HepG2 (cell line): ENCODE data around the gene KLHL11. TPM values are rescaled to one million over a fixed set of nuclear protein-coding genes. Genes with fewer than 3 reads are reported as not detected.

Source experiments
- ATAC-seq: fragments of 200-7000 bp; cut with Tn5 transposase; 3 replicates; pipeline ENCODE4 v1.9.1; 2020; ENCODE audit warnings: mild to moderate bottlenecking, moderate library complexity
- BruUV-seq: library from RNA; stranded (reverse); fragments of 400-500 nt; replicated peaks from 2 replicates; lab custom pipeline; 2021; lab: Mats Ljungman, UMichigan
- CTCF ChIA-PET: fragments of 300-600 bp; formaldehyde crosslinking; extraction: SDS; loops from one replicate; lab custom pipeline; 2021; ENCODE audit warnings: low total read pairs, inconsistent platforms, low intra/inter-chr PET ratio; lab: Yijun Ruan, JAX
- POLR2A ChIA-PET: fragments of 350-600 bp; sonication (Branson Sonifier 250); formaldehyde crosslinking; loops from one replicate; lab custom pipeline; 2020; ENCODE audit warnings: antibody characterized with exemption, inconsistent platforms; lab: Yijun Ruan, JAX
- DNase-seq: peaks from one replicate; pipeline ENCODE4 v3.0.0-alpha.2; 2015; ENCODE audit warnings: low spot score
- FAIRE-seq: peaks from 3 replicates; lab custom pipeline; 2011; peaks lifted over from hg19 to GRCh38; lab: Jason Lieb, UNC
- H2AFZ ChIP-seq: one replicate; pipeline ENCODE4 v1.6.1; 2011; ENCODE audit warnings: low read length, inconsistent platforms
- H3K27ac ChIP-seq: fragments of 300-600 bp; 3 replicates; pipeline ENCODE4 v1.8.0; 2011; ENCODE audit warnings: mixed run types, mild to moderate bottlenecking, mixed read lengths, low read length, inconsistent platforms; ENCODE audit not compliant: insufficient read depth; ENCODE audit errors: extremely low read length
- H3K27me3 ChIP-seq, 2 experiments: fragments of 200-600 bp in 1 of 2; 2 replicates in 1 of 2; 3 replicates in 1 of 2; pipeline versions ENCODE4 v1.6.0 to v1.8.0; 2011; ENCODE audit warnings: low read length in 2 of 2, mild to moderate bottlenecking in 2 of 2, moderate library complexity in 2 of 2, inconsistent platforms in 1 of 2; ENCODE audit not compliant: insufficient read depth in 2 of 2, control insufficient read depth in 1 of 2
- H3K36me3 ChIP-seq, 2 experiments: fragments of 200-600 bp in 1 of 2; replicated peaks in 1 of 2; 2 replicates in 1 of 2; 3 replicates in 1 of 2; pipeline versions ENCODE4 v1.5.1 to v1.8.0; 2011; ENCODE audit warnings: low read length in 2 of 2, inconsistent platforms in 1 of 2; ENCODE audit not compliant: insufficient read depth in 2 of 2, control insufficient read depth in 1 of 2
- H3K4me1 ChIP-seq: 2 replicates; pipeline ENCODE4 v1.5.1; 2012; ENCODE audit warnings: low read length, inconsistent platforms; ENCODE audit not compliant: insufficient read depth
- H3K4me2 ChIP-seq: 2 replicates; pipeline ENCODE4 v1.6.0; 2011; ENCODE audit warnings: low read depth, low read length, inconsistent platforms
- H3K4me3 ChIP-seq, 3 experiments: fragments of 200-600 bp in 1 of 3; sonication (generic), shearing (Covaris generic) in 1 of 3; replicated peaks in 1 of 3; 2 replicates each; pipeline ENCODE4 v1.5.1; 2011 to 2016; ENCODE audit warnings: low read length in 3 of 3, inconsistent platforms in 2 of 3, low read depth in 2 of 3, mild to moderate bottlenecking in 2 of 3, control low read depth in 1 of 3, mixed read lengths in 1 of 3; ENCODE audit not compliant: insufficient read depth in 1 of 3
- H3K79me2 ChIP-seq: one replicate; pipeline ENCODE4 v1.6.1; 2011; ENCODE audit warnings: low read length, inconsistent platforms; ENCODE audit not compliant: insufficient read depth
- H3K9ac ChIP-seq: 2 replicates; pipeline ENCODE4 v1.6.0; 2011; ENCODE audit warnings: mild to moderate bottlenecking, low read depth, low read length, inconsistent platforms; ENCODE audit not compliant: insufficient read depth
- H3K9me3 ChIP-seq: 2 replicates; pipeline ENCODE4 v1.5.1; 2012; ENCODE audit warnings: mild to moderate bottlenecking, low read length
- H4K20me1 ChIP-seq: 2 replicates; pipeline ENCODE4 v1.6.0; 2011; ENCODE audit warnings: inconsistent platforms, mild to moderate bottlenecking, low read length, moderate library complexity; ENCODE audit not compliant: insufficient read depth
- FIP1L1 ChIP-seq: fragments of 200-400 bp; formaldehyde crosslinking; IDR thresholded peaks from 2 replicates; pipeline ENCODE4 v1.6.1; 2018; ENCODE audit warnings: low read depth, mild to moderate bottlenecking, low read length, moderate library complexity, borderline replicate concordance; ENCODE audit not compliant: insufficient read depth
- GTF2F1 ChIP-seq: fragments of 150-350 bp; IDR thresholded peaks from 2 replicates; pipeline ENCODE4 v1.6.1; 2014; ENCODE audit warnings: low read length
- HMG20B ChIP-seq: conservative IDR thresholded peaks from 2 replicates; pipeline ENCODE4 v1.6.1; 2016; ENCODE audit warnings: missing genetic modification reagents, missing compliant biosample characterization
- HNRNPH1 ChIP-seq: fragments of 200-400 bp; formaldehyde crosslinking; optimal IDR thresholded peaks from 2 replicates; pipeline ENCODE3; 2017; ENCODE audit warnings: mild to moderate bottlenecking, low read depth, low read length
- PHF8 ChIP-seq: sonication (generic); formaldehyde crosslinking; IDR thresholded peaks from 2 replicates; pipeline ENCODE4 v1.5.0; 2020; ENCODE audit warnings: missing genetic modification reagents
- RARA ChIP-seq: IDR thresholded peaks from 2 replicates; pipeline ENCODE4 v1.6.1; 2016; ENCODE audit warnings: missing genetic modification reagents, missing compliant biosample characterization
- RARG ChIP-seq: sonication (generic); formaldehyde crosslinking; IDR thresholded peaks from 2 replicates; pipeline ENCODE4 v1.4.0; 2020; ENCODE audit warnings: low read depth, mild to moderate bottlenecking, missing genetic modification reagents
- SMAD9 ChIP-seq: sonication (generic); formaldehyde crosslinking; IDR thresholded peaks from 2 replicates; pipeline ENCODE4 v1.5.1; 2020; ENCODE audit warnings: mild to moderate bottlenecking, missing genetic modification reagents
- ZBTB7B ChIP-seq: sonication (generic); formaldehyde crosslinking; IDR thresholded peaks from 2 replicates; pipeline ENCODE4 v1.4.0; 2020; ENCODE audit warnings: missing genetic modification reagents
- ZNF138 ChIP-seq: sonication (generic); formaldehyde crosslinking; IDR thresholded peaks from 2 replicates; pipeline ENCODE4 v1.5.0; 2020; ENCODE audit warnings: mild to moderate bottlenecking, low read depth, missing genetic modification reagents
- ZNF629 ChIP-seq: sonication (generic); formaldehyde crosslinking; conservative IDR thresholded peaks from 2 replicates; pipeline ENCODE4 v1.5.0; 2020; ENCODE audit warnings: missing genetic modification reagents
- ZNF83 ChIP-seq: sonication (generic); formaldehyde crosslinking; IDR thresholded peaks from 2 replicates; pipeline ENCODE4 v1.4.0; 2020; ENCODE audit warnings: missing genetic modification reagents, mild to moderate bottlenecking, borderline replicate concordance
- WGBS: methylation state at CpG from one replicate; pipeline ENCODE4 v1.1.6; 2017; ENCODE audit warnings: low lambda C conversion rate; 5-methylcytosine and 5-hydroxymethylcytosine counted together
- in situ Hi-C: cut with HindIII; loops from 2 replicates; pipeline ENCODE4 v1.10.0; 2017; ENCODE audit warnings: low pct_unique_long_range_greater_than_20kb; ENCODE audit not compliant: extremely low pct_ligation_motif_present
- intact Hi-C: fragments of 100-400 bp; cut with micrococcal nuclease; formaldehyde crosslinking; loops from one replicate; pipeline ENCODE4 v1.10.0; 2022; ENCODE audit not compliant: unreplicated experiment
- polyA plus RNA-seq, 8 experiments: library from polyadenylated mRNA; depleted of rRNA in 3 of 8; stranded (reverse) in 7 of 8; unstranded in 1 of 8; fragments of >200 nt; fragmentation: Illumina TruSeq in 4 of 8; extraction: Trizol in 4 of 8; gene quantifications; 2 replicates each; pipeline versions ENCODE4 v1.2.1 to v1.2.3, GENCODE V29; 2011 to 2016; ENCODE audit warnings: low read depth in 4 of 8, missing spikeins in 1 of 8, mixed read lengths in 1 of 8; ENCODE audit not compliant: insufficient read depth in 1 of 8
- total RNA-seq, 5 experiments: library from RNA; depleted of rRNA; stranded (reverse); fragments of >200 nt; fragmentation: Illumina TruSeq; extraction: Trizol; gene quantifications; 2 replicates each; pipeline ENCODE4 v1.2.3, GENCODE V29; 2016; ENCODE audit warnings: low read depth in 1 of 5
- TF ChIP-seq, protein P1 (sequence below): sonication (generic); formaldehyde crosslinking; IDR thresholded peaks from 2 replicates; pipeline ENCODE4 v1.5.0; 2020; ENCODE audit warnings: missing genetic modification reagents
- TF ChIP-seq, protein P2 (sequence below): sonication (generic); formaldehyde crosslinking; conservative IDR thresholded peaks from 2 replicates; pipeline ENCODE4 v1.4.0; 2020; ENCODE audit warnings: missing genetic modification reagents
- TF ChIP-seq, protein P3 (sequence below): sonication (generic); formaldehyde crosslinking; IDR thresholded peaks from 2 replicates; pipeline ENCODE4 v1.4.0; 2020; ENCODE audit warnings: missing genetic modification reagents, mild to moderate bottlenecking, borderline replicate concordance

KLHL11 gene
- total and polyA plus RNA-seq, 2 of the 13 experiments (the other 11 are each of a cell fraction or from before 2014, with no cell fraction given): 7.7 to 27.5 TPM

DNA sequence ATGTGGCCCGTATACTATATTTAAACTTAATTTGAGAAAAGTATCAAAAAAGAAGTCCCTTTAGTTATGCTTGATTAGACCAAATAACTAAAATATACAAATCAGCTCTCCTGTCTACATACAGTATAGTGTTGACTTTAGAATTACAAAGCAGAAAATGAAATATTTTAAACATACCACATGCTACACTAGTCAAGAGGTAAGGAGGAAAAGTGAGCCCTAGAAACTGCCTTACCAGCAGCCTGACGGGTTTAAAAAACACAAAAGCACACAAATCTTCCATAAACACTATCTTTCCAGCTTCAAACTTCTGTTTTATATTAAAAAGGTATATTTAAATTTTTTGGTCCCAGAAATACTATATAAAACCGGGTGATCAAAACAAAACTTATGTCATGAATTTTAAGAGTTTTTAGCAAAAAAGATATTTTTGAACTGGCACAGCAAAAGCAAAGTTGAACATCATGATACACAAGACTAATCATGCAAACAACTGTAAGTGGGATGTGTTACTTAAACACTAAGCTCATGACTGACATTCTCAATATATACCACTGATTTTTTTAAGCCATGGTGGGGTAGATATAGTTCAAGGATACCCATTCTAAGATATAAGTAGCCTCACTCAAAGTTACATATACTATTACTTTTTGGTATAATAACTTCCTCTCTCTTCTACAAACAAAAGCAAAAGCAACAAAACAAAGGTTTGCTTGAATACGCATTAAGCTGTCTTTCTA lies 15.8 kb downstream of the KLHL11 start:
- peaks cover 15 to 38% of the 10 kb centered on the region in 2 experiments for H3K36me3 ChIP-seq
- H3K9me3 ChIP-seq: no peaks in the 10 kb centered on the region
- H3K27me3 ChIP-seq: no peaks in the 10 kb centered on the region
- H3K4me1 ChIP-seq: no peaks in the 10 kb centered on the region
- ChIA-PET POLR2A (no interaction called here), CTCF (no interaction called here)
- H3K9ac ChIP-seq: no peak overlapping the region
- H3K4me3 ChIP-seq: no peak overlapping the region
- in situ Hi-C loops (no loop called here), intact Hi-C loops (no loop called here)
- BruUV-seq: no TSS peak
- no peak overlapping the region for H3K4me2 ChIP-seq
- H3K79me2 ChIP-seq: peaks cover 39% of the 10 kb centered on the region
- no peak overlapping the region for H2AFZ ChIP-seq
- no peaks in the 10 kb centered on the region for H4K20me1 ChIP-seq
- DNase-seq: no peak
- TF ChIP-seq SMAD9 (CRISPR knock-in tag) (no peak), RARA (no peak), PHF8 (CRISPR knock-in tag) (no peak), GTF2F1 (no peak), HMG20B (CRISPR knock-in tag) (no peak)
- TF ChIP-seq, protein P1, sequence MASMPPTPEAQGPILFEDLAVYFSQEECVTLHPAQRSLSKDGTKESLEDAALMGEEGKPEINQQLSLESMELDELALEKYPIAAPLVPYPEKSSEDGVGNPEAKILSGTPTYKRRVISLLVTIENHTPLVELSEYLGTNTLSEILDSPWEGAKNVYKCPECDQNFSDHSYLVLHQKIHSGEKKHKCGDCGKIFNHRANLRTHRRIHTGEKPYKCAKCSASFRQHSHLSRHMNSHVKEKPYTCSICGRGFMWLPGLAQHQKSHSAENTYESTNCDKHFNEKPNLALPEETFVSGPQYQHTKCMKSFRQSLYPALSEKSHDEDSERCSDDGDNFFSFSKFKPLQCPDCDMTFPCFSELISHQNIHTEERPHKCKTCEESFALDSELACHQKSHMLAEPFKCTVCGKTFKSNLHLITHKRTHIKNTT: no peak
- ATAC-seq: no peak
- 94% methylated on average over 4 of the region's 4 CpGs for WGBS
- no peak for FAIRE-seq
- no peak overlapping the region for H3K27ac ChIP-seq

DNA sequence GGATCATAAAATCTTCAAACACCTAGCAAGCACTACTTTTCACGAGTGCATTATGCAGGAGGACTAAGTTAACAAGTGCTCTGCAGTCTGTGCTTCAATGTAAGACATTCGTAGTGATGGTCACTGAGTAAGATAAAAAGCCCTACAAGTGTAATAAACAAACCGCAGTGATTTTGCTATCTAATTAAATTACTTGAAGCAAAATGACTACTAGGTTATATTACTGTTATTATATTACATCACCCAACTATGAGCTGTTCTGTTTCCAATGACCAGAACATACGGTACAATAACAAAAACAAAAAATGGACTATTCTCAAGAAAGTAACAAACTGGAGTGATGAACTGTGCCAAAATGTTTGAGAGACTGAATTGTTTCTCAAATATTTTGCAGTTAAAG lies 16.4 kb downstream of the KLHL11 start:
- Histone ChIP-seq H3K27ac (no peak overlapping the region), H3K36me3 (peaks cover 11 to 31% of the 10 kb centered on the region in 2 experiments), H3K9ac (no peak overlapping the region), H3K27me3 (no peaks in the 10 kb centered on the region), H4K20me1 (no peaks in the 10 kb centered on the region), H2AFZ (no peak overlapping the region), H3K9me3 (no peaks in the 10 kb centered on the region), H3K4me2 (no peak overlapping the region), H3K4me3 (no peak overlapping the region), H3K4me1 (no peaks in the 10 kb centered on the region), H3K79me2 (peaks cover 33% of the 10 kb centered on the region)
- POLR2A ChIA-PET: no interaction called here
- intact Hi-C loops (no loop called here), in situ Hi-C loops (no loop called here)
- BruUV-seq: no TSS peak
- 98% methylated on average over 4 of the region's 4 CpGs for WGBS
- FAIRE-seq (no peak), DNase-seq (no peak), ATAC-seq (no peak)
- CTCF ChIA-PET: no interaction called here
- TF ChIP-seq, protein P2, sequence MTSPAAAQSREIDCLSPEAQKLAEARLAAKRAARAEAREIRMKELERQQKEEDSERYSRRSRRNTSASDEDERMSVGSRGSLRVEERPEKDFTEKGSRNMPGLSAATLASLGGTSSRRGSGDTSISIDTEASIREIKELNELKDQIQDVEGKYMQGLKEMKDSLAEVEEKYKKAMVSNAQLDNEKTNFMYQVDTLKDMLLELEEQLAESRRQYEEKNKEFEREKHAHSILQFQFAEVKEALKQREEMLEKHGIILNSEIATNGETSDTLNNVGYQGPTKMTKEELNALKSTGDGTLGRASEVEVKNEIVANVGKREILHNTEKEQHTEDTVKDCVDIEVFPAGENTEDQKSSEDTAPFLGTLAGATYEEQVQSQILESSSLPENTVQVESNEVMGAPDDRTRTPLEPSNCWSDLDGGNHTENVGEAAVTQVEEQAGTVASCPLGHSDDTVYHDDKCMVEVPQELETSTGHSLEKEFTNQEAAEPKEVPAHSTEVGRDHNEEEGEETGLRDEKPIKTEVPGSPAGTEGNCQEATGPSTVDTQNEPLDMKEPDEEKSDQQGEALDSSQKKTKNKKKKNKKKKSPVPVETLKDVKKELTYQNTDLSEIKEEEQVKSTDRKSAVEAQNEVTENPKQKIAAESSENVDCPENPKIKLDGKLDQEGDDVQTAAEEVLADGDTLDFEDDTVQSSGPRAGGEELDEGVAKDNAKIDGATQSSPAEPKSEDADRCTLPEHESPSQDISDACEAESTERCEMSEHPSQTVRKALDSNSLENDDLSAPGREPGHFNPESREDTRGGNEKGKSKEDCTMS (CRISPR knock-in tag): no peak
- TF ChIP-seq HNRNPH1 (no peak), ZNF629 (CRISPR knock-in tag) (no peak), FIP1L1 (no peak), RARG (CRISPR knock-in tag) (no peak), ZNF138 (CRISPR knock-in tag) (no peak), ZBTB7B (CRISPR knock-in tag) (no peak), ZNF83 (CRISPR knock-in tag) (no peak)
- TF ChIP-seq, protein P3, sequence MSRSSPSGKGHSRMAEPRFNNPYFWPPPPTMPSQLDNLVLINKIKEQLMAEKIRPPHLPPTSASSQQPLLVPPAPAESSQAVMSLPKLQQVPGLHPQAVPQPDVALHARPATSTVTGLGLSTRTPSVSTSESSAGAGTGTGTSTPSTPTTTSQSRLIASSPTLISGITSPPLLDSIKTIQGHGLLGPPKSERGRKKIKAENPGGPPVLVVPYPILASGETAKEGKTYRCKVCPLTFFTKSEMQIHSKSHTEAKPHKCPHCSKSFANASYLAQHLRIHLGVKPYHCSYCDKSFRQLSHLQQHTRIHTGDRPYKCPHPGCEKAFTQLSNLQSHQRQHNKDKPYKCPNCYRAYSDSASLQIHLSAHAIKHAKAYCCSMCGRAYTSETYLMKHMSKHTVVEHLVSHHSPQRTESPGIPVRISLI (CRISPR knock-in tag): no peak
